Stomach (tissue), 4 donors: ENCODE results near the gene DUSP12.
A peak's percentile ranks its signal among the peaks of the same experiment; 100 is the strongest.

Source experiments
- CTCF ChIP-seq, 7 experiments: fragments of 450-650 bp in 4 of 7; fragments of 200-600 bp in 3 of 7; sonication (generic) in 3 of 7; IDR thresholded peaks; one replicate each; pipeline ENCODE4 v1.5.1; 2016 to 2019; ENCODE audit warnings: antibody characterized with exemption in 7 of 7, control low read depth in 2 of 7, mild to moderate bottlenecking in 1 of 7
- EP300 ChIP-seq: sonication (generic); formaldehyde crosslinking; IDR thresholded peaks from one replicate; pipeline ENCODE4 v1.6.1; 2017; ENCODE audit warnings: antibody characterized with exemption
- POLR2A ChIP-seq, 4 donors: fragments of 450-650 bp; IDR thresholded peaks; one replicate each; pipeline ENCODE4 v1.6.1; 2016; ENCODE audit warnings: antibody characterized with exemption in 4 of 4, control low read depth in 2 of 4, mild to moderate bottlenecking in 1 of 4, moderate library complexity in 1 of 4
- POLR2AphosphoS5 ChIP-seq, 3 donors: sonication (generic); formaldehyde crosslinking; IDR thresholded peaks; one replicate each; pipeline ENCODE4 v1.6.1; 2016; ENCODE audit warnings: antibody characterized with exemption in 3 of 3

- TF ChIP-seq CTCF (IDR thresholded peaks at IDR 0.05): no peak
- no peak for TF ChIP-seq POLR2A (IDR thresholded peaks at IDR 0.05)
- TF ChIP-seq EP300: no peak
- peak in 1 of 3 donors; percentile 6 for TF ChIP-seq POLR2AphosphoS5 (IDR thresholded peaks at IDR 0.05)
Observed at GRCh38 chr1:161727256-161727924, 22.2 kb upstream of the DUSP12 start.
